ENCODE measurements around the gene NFYB. TPM values are rescaled to one million over a fixed set of nuclear protein-coding genes. Genes with fewer than 3 reads are reported as not detected.

Gene NFYB
- polyA plus RNA-seq, 1 experiment: 23.3 TPM

GRCh38 chr12:104182144-104182543, 44.1 kb upstream of the NFYB start:
- TF ChIP-seq CTCF (IDR thresholded peaks at IDR 0.05; ENCODE audit: insufficient read depth, low read depth, low read length): peak; percentile 14; the same call in 1 of the 2 replicates
- H3K36me3 ChIP-seq (ENCODE audit: control insufficient read depth, insufficient read depth, low read length): no peaks in the 10 kb centered on the region
- POLR2A ChIA-PET: no interaction called here
- H3K4me3 ChIP-seq (ENCODE audit: low read depth, low read length): no peak overlapping the region
- H3K27me3 ChIP-seq (ENCODE audit: control insufficient read depth, insufficient read depth, low read length): no peaks in the 10 kb centered on the region
- CTCF ChIA-PET: no interaction called here
- DNase-seq (ENCODE audit: low read depth): peak; percentile 88

GRCh38 chr12:104181313-104181712, 43.3 kb upstream of the NFYB start:
- no peak for DNase-seq (ENCODE audit: low read depth)
- no peak for TF ChIP-seq CTCF (IDR thresholded peaks at IDR 0.05; ENCODE audit: insufficient read depth, low read depth, low read length)
- ChIA-PET CTCF (no interaction called here), POLR2A (no interaction called here)
- no peaks in the 10 kb centered on the region for H3K27me3 ChIP-seq (ENCODE audit: control insufficient read depth, insufficient read depth, low read length)
- H3K4me3 ChIP-seq (ENCODE audit: low read depth, low read length): no peak overlapping the region
- no peaks in the 10 kb centered on the region for H3K36me3 ChIP-seq (ENCODE audit: control insufficient read depth, insufficient read depth, low read length)

GRCh38 chr12:104180374-104180773, 42.4 kb upstream of the NFYB start:
- no peak for TF ChIP-seq CTCF (IDR thresholded peaks at IDR 0.05; ENCODE audit: insufficient read depth, low read depth, low read length)
- DNase-seq (ENCODE audit: low read depth): no peak
- POLR2A ChIA-PET: interaction anchor here (0.7 kb wide), 1 partner anchor 420 kb away, joined by 3 read pairs; no protein-coding TSS in a partner anchor

DNA sequence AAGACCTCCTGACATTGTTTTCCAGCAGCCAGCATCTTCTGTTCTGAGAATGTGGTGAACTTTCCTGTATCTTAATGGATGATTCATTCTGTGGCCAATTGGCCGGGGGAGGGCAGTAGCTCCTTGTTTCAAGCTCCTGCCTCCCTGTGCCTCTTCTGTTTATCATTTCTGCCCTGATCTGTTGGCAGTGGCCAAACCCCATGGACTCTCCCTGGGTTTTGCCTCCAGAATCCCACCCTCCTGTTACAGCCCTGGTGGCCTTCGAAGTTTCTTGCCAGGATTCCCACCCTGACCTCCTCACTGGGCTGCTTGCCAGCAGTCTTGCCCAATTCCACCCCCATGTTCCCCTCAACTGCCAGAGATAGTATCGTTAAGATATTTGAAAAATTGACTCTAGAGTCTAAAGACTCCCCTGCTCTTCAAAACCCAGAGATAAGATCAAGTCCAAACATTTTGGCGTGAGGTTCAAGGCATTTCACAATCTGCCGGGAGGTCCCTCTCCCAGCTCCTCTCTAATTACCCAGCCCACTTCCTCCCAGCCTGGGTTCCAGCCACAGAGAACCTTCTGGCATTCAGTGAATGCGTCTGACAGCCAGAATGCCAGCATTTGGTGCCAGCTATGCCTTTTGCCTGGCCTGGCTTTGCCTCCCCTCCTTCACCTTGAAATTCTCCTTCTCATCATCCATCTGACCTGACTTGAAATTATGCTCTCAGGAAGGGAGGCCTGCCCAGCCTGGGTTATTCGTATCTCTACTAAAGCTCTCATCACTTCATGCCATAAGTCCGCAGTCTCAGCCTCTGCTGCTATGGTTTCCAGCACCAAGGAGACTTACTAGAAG, 39.9 kb upstream of the NFYB start:
- ChIA-PET POLR2A (interaction anchor here (0.5 to 1.1 kb wide), 7 partner anchors 34 to 112 kb away, joined by 3 to 4 read pairs (median 4); partner anchors contain the start of gene NFYB), CTCF (interaction anchor here (0.8 to 1.2 kb wide), 5 partner anchors 11 to 166 kb away, joined by 3 to 4 read pairs (median 3); partner anchors contain the start of gene NFYB)
- peak; percentile 45 for TF ChIP-seq CTCF (IDR thresholded peaks at IDR 0.05; ENCODE audit: insufficient read depth, low read depth, low read length)
- no peaks in the 10 kb centered on the region for H3K36me3 ChIP-seq (ENCODE audit: control insufficient read depth, insufficient read depth, low read length)
- H3K4me3 ChIP-seq (ENCODE audit: low read depth, low read length): no peak overlapping the region
- DNase-seq (ENCODE audit: low read depth): peak; percentile 98
- no peaks in the 10 kb centered on the region for H3K27me3 ChIP-seq (ENCODE audit: control insufficient read depth, insufficient read depth, low read length)

More at GRCh38 chr12:104180374-104180773, 42.4 kb upstream of the NFYB start:
- Histone ChIP-seq H3K4me3 (ENCODE audit: low read depth, low read length) (no peak overlapping the region), H3K27me3 (ENCODE audit: control insufficient read depth, insufficient read depth, low read length) (no peaks in the 10 kb centered on the region), H3K36me3 (ENCODE audit: control insufficient read depth, insufficient read depth, low read length) (no peaks in the 10 kb centered on the region)
- CTCF ChIA-PET: no interaction called here

GRCh38 chr12:104177336-104177662, 39.3 kb upstream of the NFYB start:
- Histone ChIP-seq H3K27me3 (ENCODE audit: control insufficient read depth, insufficient read depth, low read length) (no peaks in the 10 kb centered on the region), H3K36me3 (ENCODE audit: control insufficient read depth, insufficient read depth, low read length) (no peaks in the 10 kb centered on the region), H3K4me3 (ENCODE audit: low read depth, low read length) (no peak overlapping the region)
- no peak for DNase-seq (ENCODE audit: low read depth)
- no peak for TF ChIP-seq CTCF (IDR thresholded peaks at IDR 0.05; ENCODE audit: insufficient read depth, low read depth, low read length)
- ChIA-PET POLR2A (interaction anchor here (0.6 to 1.1 kb wide), 5 partner anchors 33 to 113 kb away, joined by 3 to 4 read pairs (median 3); partner anchors contain the start of gene NFYB), CTCF (interaction anchor here (0.8 to 1.2 kb wide), 3 partner anchors 11 to 166 kb away, joined by 3 to 4 read pairs (median 4); partner anchors contain the start of gene NFYB)

Data from BJ (cell line).